Ascending aorta (tissue), 2 donors: ENCODE data around the gene TUBB2B. TPM values are rescaled to one million over a fixed set of nuclear protein-coding genes. Genes with fewer than 3 reads are reported as not detected.

Experiments
- DNase-seq, 2 donors: peaks; one replicate each; pipeline ENCODE4 v3.0.0-alpha.2; 2019; ENCODE audit warnings: low spot score in 2 of 2
- H3K27ac ChIP-seq, 2 donors: fragments of 200-600 bp; sonication (generic); one replicate each; pipeline ENCODE4 v1.5.1; 2016 to 2017; ENCODE audit warnings: mild to moderate bottlenecking in 1 of 2
- H3K27me3 ChIP-seq: fragments of 200-600 bp; sonication (generic); one replicate; pipeline ENCODE4 v1.5.1; 2017
- H3K36me3 ChIP-seq, 2 donors: fragments of 200-600 bp; sonication (generic); one replicate each; pipeline ENCODE4 v1.5.1; 2016
- H3K4me1 ChIP-seq, 2 donors: fragments of 200-600 bp; sonication (generic); one replicate each; pipeline ENCODE4 v1.5.1; 2016 to 2017; ENCODE audit warnings: mild to moderate bottlenecking in 1 of 2
- H3K4me3 ChIP-seq, 2 donors: fragments of 200-600 bp; sonication (generic); one replicate each; pipeline ENCODE4 v1.5.1; 2016 to 2017; ENCODE audit warnings: mild to moderate bottlenecking in 1 of 2
- H3K9me3 ChIP-seq, 2 donors: fragments of 200-600 bp; sonication (generic); one replicate each; pipeline ENCODE4 v1.5.1; 2016
- intact Hi-C: fragments of 100-400 bp; cut with DNase I; formaldehyde crosslinking; loops from one replicate; pipeline ENCODE4 v1.15.1; 2023
- total RNA-seq: library from RNA; depleted of rRNA; stranded (reverse); fragments of >200 nt; gene quantifications from one replicate; pipeline ENCODE4 v1.1.0, GENCODE V29; 2016
- TF ChIP-seq, protein P1 (sequence below), 3 experiments: fragments of 200-600 bp in 2 of 3; fragments of 450-650 bp in 1 of 3; sonication (generic) in 2 of 3; IDR thresholded peaks; one replicate each; pipeline ENCODE4 v1.5.1; 2016 to 2019; ENCODE audit warnings: antibody characterized with exemption in 3 of 3, mild to moderate bottlenecking in 1 of 3, moderate library complexity in 1 of 3

The TUBB2B gene
- total RNA-seq, 1 donor from 2014 or later: not detected

DNA sequence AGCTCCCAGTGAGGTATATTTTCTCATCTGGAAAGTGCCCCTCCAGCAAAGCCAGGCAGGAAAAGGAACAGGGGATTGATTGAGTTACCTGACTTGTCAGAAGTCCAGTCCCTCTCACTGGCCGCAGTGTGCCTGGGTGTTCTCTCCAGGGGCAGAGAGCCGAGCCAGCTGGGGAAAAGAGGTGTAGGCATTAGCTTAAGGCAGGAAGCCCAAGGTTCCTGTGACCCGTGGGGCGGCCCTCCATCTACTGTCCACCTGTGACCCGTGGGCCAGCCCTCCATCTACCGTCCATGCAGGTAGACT is 34.0 kb upstream of the TUBB2B start:
- H3K36me3 ChIP-seq: peaks cover 12 to 18% of the 10 kb centered on the region in 2 donors
- H3K27ac ChIP-seq: no peak overlapping the region
- H3K9me3 ChIP-seq: no peaks in the 10 kb centered on the region
- TF ChIP-seq, protein P1, sequence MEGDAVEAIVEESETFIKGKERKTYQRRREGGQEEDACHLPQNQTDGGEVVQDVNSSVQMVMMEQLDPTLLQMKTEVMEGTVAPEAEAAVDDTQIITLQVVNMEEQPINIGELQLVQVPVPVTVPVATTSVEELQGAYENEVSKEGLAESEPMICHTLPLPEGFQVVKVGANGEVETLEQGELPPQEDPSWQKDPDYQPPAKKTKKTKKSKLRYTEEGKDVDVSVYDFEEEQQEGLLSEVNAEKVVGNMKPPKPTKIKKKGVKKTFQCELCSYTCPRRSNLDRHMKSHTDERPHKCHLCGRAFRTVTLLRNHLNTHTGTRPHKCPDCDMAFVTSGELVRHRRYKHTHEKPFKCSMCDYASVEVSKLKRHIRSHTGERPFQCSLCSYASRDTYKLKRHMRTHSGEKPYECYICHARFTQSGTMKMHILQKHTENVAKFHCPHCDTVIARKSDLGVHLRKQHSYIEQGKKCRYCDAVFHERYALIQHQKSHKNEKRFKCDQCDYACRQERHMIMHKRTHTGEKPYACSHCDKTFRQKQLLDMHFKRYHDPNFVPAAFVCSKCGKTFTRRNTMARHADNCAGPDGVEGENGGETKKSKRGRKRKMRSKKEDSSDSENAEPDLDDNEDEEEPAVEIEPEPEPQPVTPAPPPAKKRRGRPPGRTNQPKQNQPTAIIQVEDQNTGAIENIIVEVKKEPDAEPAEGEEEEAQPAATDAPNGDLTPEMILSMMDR (IDR thresholded peaks at IDR 0.05): no peak
- no peak for DNase-seq
- no peaks in the 10 kb centered on the region for H3K27me3 ChIP-seq
- intact Hi-C loops: no loop called here
- no peak overlapping the region for H3K4me3 ChIP-seq
- peaks cover 3 to 15% of the 10 kb centered on the region in 2 donors for H3K4me1 ChIP-seq

DNA sequence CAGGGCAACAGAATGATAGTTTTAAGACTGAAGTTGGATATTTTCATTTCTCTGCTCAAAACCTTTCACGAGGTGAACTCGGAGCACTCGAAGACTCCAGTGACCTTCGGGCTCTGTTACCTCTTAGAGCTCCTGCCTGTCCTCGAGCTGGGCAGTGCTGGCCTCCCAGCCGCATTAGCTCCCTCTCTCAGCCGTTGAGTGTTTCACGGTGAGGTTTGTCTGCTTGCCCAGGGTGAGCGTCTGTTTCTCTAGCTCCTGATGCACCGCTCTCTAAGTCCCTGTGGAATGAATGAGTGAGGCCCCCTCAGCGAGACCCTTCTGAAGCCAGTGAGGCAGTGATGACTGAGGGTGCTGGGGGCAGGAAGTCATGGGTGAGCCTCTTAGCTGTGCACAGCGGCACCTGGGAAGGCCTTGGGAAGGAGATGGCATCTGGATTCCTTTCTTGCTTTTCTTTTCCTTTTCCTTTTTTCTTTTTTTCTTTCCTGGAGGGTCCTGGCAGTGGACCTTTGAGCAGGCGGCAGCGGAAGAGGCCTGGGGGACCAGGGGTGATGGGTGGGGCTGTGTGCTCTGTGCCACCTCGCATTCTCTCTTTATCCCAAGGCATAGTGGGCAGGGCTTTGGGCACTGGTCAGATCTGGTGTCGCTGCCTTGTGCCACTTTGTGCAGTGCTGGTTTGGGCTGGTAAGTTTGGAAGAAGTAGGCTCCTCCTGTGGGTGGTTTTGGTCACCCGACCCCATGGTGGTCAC is 33.5 kb upstream of the TUBB2B start:
- no peaks in the 10 kb centered on the region for H3K27me3 ChIP-seq
- H3K4me3 ChIP-seq: no peak overlapping the region
- TF ChIP-seq, protein P1 (IDR thresholded peaks at IDR 0.05): no peak
- peaks cover 12 to 18% of the 10 kb centered on the region in 2 donors for H3K36me3 ChIP-seq
- intact Hi-C loops: no loop called here
- H3K27ac ChIP-seq: no peak overlapping the region
- no peaks in the 10 kb centered on the region for H3K9me3 ChIP-seq
- no peak for DNase-seq
- H3K4me1 ChIP-seq: peaks cover 3 to 15% of the 10 kb centered on the region in 2 donors

DNA sequence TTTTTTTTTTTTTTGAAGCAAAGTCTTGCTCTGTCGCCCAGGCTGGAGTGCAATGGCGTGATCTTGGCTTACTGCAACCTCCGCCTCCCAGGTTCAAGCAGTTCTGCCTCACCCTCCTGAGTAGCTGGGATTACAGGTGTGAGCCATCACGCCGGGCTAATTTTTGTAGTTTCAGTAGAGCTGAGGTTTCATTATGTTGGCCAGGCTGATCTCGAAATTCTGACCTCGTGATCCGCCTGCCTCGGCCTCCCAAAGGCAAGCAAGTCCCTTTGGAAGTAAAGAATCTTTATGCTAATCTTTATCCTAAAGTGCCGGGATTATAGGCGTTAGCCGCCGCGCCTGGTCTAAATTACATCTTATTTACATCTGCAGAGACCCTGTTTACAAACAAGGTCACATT is 32.8 kb upstream of the TUBB2B start:
- H3K27ac ChIP-seq: no peak overlapping the region
- no peaks in the 10 kb centered on the region for H3K9me3 ChIP-seq
- H3K36me3 ChIP-seq: peaks cover 12 to 18% of the 10 kb centered on the region in 2 donors
- H3K27me3 ChIP-seq: no peaks in the 10 kb centered on the region
- TF ChIP-seq, protein P1 (IDR thresholded peaks at IDR 0.05): no peak
- H3K4me1 ChIP-seq: peaks cover 3 to 15% of the 10 kb centered on the region in 2 donors
- no peak for DNase-seq
- H3K4me3 ChIP-seq: peak overlapping the region in 1 of 2 donors; percentile 83
- intact Hi-C loops: no loop called here

DNA sequence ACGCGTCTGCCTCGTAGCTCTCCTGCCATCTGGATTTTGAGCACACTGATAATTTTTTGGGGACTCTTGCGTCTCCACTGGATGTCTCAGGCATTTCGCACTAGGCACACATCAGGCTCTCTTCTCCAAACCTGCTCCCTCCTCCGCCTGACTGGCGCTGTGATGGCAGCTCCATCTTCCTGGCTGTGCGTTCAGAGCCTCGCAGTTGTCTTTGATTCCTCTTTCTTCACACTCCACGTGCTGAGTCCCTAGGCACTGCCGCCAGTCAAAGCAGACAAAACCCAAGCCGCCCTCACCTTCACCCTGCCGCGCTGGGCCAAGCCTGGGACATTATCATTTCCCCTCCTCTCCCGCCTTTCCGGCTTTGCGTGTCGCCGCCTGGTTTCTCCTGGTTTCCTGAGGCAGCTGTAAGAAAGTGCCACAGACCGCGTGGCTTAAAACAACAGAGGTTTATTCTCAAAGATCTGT is 32.1 kb upstream of the TUBB2B start:
- no peaks in the 10 kb centered on the region for H3K9me3 ChIP-seq
- no peaks in the 10 kb centered on the region for H3K27me3 ChIP-seq
- TF ChIP-seq, protein P1 (IDR thresholded peaks at IDR 0.05): no peak
- peak overlapping the region; percentile 69 to 83 for H3K4me3 ChIP-seq
- DNase-seq: no peak
- peaks cover 3 to 15% of the 10 kb centered on the region in 2 donors for H3K4me1 ChIP-seq
- peak overlapping the region; percentile 44 to 60 for H3K27ac ChIP-seq
- intact Hi-C loops: loop anchor here (2.0 to 10.0 kb wide), 2 partner anchors 133 to 265 kb away; partner anchors contain the start of gene NQO2
- peaks cover 11 to 13% of the 10 kb centered on the region in 2 donors for H3K36me3 ChIP-seq

DNA sequence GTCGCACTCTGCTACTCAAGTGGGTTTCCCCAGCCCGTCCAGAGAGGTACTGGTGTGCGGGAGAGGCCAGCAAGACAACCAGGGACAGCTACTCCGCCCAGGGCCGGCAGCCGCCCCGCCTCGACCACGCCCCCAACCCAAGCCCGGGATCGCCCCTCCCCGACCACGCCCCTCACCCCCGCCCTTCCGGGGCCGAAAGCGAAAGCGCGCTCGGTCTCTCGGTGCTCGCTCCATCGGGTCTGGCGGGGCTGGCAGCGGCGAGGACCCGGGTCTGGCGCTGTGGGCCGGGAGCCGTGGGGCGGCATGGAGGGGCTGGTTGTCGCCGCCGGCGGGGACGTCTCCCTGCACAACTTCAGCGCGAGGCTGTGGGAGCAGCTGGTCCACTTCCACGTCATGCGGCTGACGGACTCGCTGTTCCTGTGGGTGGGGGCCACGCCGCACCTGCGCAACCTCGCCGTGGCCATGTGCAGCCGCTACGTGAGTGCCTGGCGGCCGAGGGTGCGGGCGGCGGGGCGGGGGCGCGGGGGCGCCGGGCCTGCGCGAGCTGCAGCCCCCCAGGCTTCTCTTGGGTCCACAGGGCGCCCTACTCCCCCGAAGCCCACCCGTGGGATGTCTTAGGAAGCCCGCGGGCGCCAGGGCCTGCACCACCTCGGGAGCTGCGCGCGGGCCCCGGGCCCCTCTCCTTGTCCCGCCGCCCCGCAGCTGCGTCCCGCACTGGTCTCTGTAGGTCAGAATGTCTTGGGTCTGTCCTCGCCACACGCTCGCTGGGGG is 31.5 kb upstream of the TUBB2B start, which contains the start of gene PSMG4:
PSMG4 (plus strand) TSS at position 228 of the 771 bp plus-strand sequence; CDS start at position 304, 76 bp downstream.
- Histone ChIP-seq H3K4me1 (peaks cover 3 to 15% of the 10 kb centered on the region in 2 donors), H3K9me3 (no peaks in the 10 kb centered on the region), H3K4me3 (peak within 1 kb of the TSS; percentile 69 to 83), H3K27ac (peak within 1 kb of the TSS; percentile 44 to 60), H3K27me3 (no peaks in the 10 kb centered on the region), H3K36me3 (peaks cover 5 to 6% of the 10 kb centered on the region in 2 donors)
- DNase-seq: peak; percentile 65 to 96
- TF ChIP-seq, protein P1 (IDR thresholded peaks at IDR 0.05): no peak
- intact Hi-C loops: loop anchor here (2.0 to 10.0 kb wide), 2 partner anchors 132 to 264 kb away; partner anchors contain the start of gene NQO2
